ENCODE data around the gene MYEF2. TPM values are rescaled to one million over a fixed set of nuclear protein-coding genes. Genes with fewer than 3 reads are reported as not detected.

MYEF2 gene
- total RNA-seq, 8 experiments from 2014 or later, result 0.76 to 122 (median 78.5) TPM

- Histone ChIP-seq H3K4me3 (peak overlapping the region; percentile 63 to 96 (median 77)), H3K27ac (peak overlapping the region; percentile 97), H3K4me1 (replicated peaks in 1 of 2) (peaks cover 7 to 15% of the 10 kb centered on the region in 2 donors)
- ATAC-seq (replicated peaks in 6 of 8), result no peak
- 71 to 100% (median 88%) methylated on average over 1 of the region's 1 CpG; no CpG with 5 or more reads in 5 of the 10 experiments for WGBS, 10 experiments
- in situ Hi-C loops (cut with MboI; ENCODE audit: low pct_unique_long_range_greater_than_20kb in 2 of 9, low sequenced_read_pairs in 9 of 9, unreplicated experiment in 9 of 9), result no loop called here
Observed at GRCh38 chr15:48178648-48178931, 495 bp upstream of the MYEF2 start.

- H3K27ac ChIP-seq, result peak overlapping the region; percentile 97
- in situ Hi-C loops (cut with MboI; ENCODE audit: low pct_unique_long_range_greater_than_20kb in 2 of 9, low sequenced_read_pairs in 9 of 9, unreplicated experiment in 9 of 9), result no loop called here
- peaks cover 7 to 15% of the 10 kb centered on the region in 2 donors for H3K4me1 ChIP-seq (replicated peaks in 1 of 2)
- WGBS, 10 experiments, result 0 to 13% (median 2%) methylated on average over 1 to 10 of the region's 10 CpGs; no CpG with 5 or more reads in 2 of the 10 experiments
- peak overlapping the region; percentile 63 to 96 (median 77) for H3K4me3 ChIP-seq
- peak; percentile 56 to 75 (median 65) for ATAC-seq (replicated peaks in 6 of 8)
Observed at GRCh38 chr15:48177383-48177765, 721 bp downstream of the MYEF2 start.

GRCh38 chr15:48176957-48177356 is 1.1 kb downstream of the MYEF2 start:
- Histone ChIP-seq H3K27ac (peak overlapping the region; percentile 97), H3K4me1 (replicated peaks in 1 of 2) (peaks cover 7 to 15% of the 10 kb centered on the region in 2 donors), H3K4me3 (peak overlapping the region; percentile 63 to 96 (median 77))
- WGBS, 10 experiments, result 0 to 63% (median 49%) methylated on average over 1 to 2 of the region's 2 CpGs; no CpG with 5 or more reads in 2 of the 10 experiments
- in situ Hi-C loops (cut with MboI; ENCODE audit: low pct_unique_long_range_greater_than_20kb in 2 of 9, low sequenced_read_pairs in 9 of 9, unreplicated experiment in 9 of 9), result no loop called here
- no peak for ATAC-seq (replicated peaks in 6 of 8)

GRCh38 chr15:48176112-48176511 is 2.0 kb downstream of the MYEF2 start:
- Histone ChIP-seq H3K27ac (no peak overlapping the region), H3K4me3 (peak overlapping the region; percentile 63 to 96 (median 77)), H3K4me1 (replicated peaks in 1 of 2) (peaks cover 7 to 15% of the 10 kb centered on the region in 2 donors)
- ATAC-seq (replicated peaks in 6 of 8), result no peak
- 28 to 70% (median 54%) methylated on average over 2 to 4 of the region's 4 CpGs; no CpG with 5 or more reads in 1 of the 10 experiments for WGBS, 10 experiments
- in situ Hi-C loops (cut with MboI; ENCODE audit: low pct_unique_long_range_greater_than_20kb in 2 of 9, low sequenced_read_pairs in 9 of 9, unreplicated experiment in 9 of 9), result no loop called here

- no peak overlapping the region for H3K4me3 ChIP-seq
- ATAC-seq (replicated peaks in 6 of 8), result no peak
- WGBS, 10 experiments, result 39 to 100% (median 93%) methylated on average over 1 to 3 of the region's 3 CpGs
- peaks cover 7 to 15% of the 10 kb centered on the region in 2 donors for H3K4me1 ChIP-seq (replicated peaks in 1 of 2)
- no peak overlapping the region for H3K27ac ChIP-seq
- in situ Hi-C loops (cut with MboI; ENCODE audit: low pct_unique_long_range_greater_than_20kb in 2 of 9, low sequenced_read_pairs in 9 of 9, unreplicated experiment in 9 of 9), result no loop called here
Observed at GRCh38 chr15:48175126-48175525, 3.0 kb downstream of the MYEF2 start.

GRCh38 chr15:48170981-48171380 is 7.1 kb downstream of the MYEF2 start:
- Histone ChIP-seq H3K27ac (no peak overlapping the region), H3K4me3 (no peak overlapping the region), H3K4me1 (replicated peaks in 1 of 2) (peaks cover 2 to 9% of the 10 kb centered on the region in 2 donors)
- peak in 1 of 8 experiments; percentile 76 for ATAC-seq (replicated peaks in 6 of 8)
- in situ Hi-C loops (cut with MboI; ENCODE audit: low pct_unique_long_range_greater_than_20kb in 2 of 9, low sequenced_read_pairs in 9 of 9, unreplicated experiment in 9 of 9), result no loop called here
- 17 to 100% (median 56%) methylated on average over 1 of the region's 1 CpG; no CpG with 5 or more reads in 3 of the 10 experiments for WGBS, 10 experiments

GRCh38 chr15:48168616-48169015 is 9.5 kb downstream of the MYEF2 start:
- no peak for ATAC-seq (replicated peaks in 6 of 8)
- WGBS, 10 experiments, result 26 to 67% (median 59%) methylated on average over 3 of the region's 3 CpGs
- H3K27ac ChIP-seq, result no peak overlapping the region
- no peaks in the 10 kb centered on the region for H3K4me1 ChIP-seq (replicated peaks in 1 of 2)
- H3K4me3 ChIP-seq, result no peak overlapping the region
- in situ Hi-C loops (cut with MboI; ENCODE audit: low pct_unique_long_range_greater_than_20kb in 2 of 9, low sequenced_read_pairs in 9 of 9, unreplicated experiment in 9 of 9), result no loop called here

GRCh38 chr15:48153526-48153925 is 24.6 kb downstream of the MYEF2 start:
- H3K4me1 ChIP-seq (replicated peaks in 1 of 2), result no peaks in the 10 kb centered on the region
- H3K27ac ChIP-seq, result no peak overlapping the region
- in situ Hi-C loops (cut with MboI; ENCODE audit: low pct_unique_long_range_greater_than_20kb in 2 of 9, low sequenced_read_pairs in 9 of 9, unreplicated experiment in 9 of 9), result no loop called here
- WGBS, 10 experiments, result 50 to 100% (median 96%) methylated on average over 1 to 2 of the region's 2 CpGs; no CpG with 5 or more reads in 4 of the 10 experiments
- ATAC-seq (replicated peaks in 6 of 8), result no peak
- no peak overlapping the region for H3K4me3 ChIP-seq

- Histone ChIP-seq H3K4me1 (replicated peaks in 1 of 2) (peaks cover 3 to 11% of the 10 kb centered on the region in 2 donors), H3K4me3 (no peak overlapping the region), H3K27ac (no peak overlapping the region)
- in situ Hi-C loops (cut with MboI; ENCODE audit: low pct_unique_long_range_greater_than_20kb in 2 of 9, low sequenced_read_pairs in 9 of 9, unreplicated experiment in 9 of 9), result no loop called here
- WGBS, 10 experiments, result 0 to 95% (median 54%) methylated on average over 3 to 4 of the region's 4 CpGs
- ATAC-seq (replicated peaks in 6 of 8), result no peak
Observed at GRCh38 chr15:48149858-48150257, 28.2 kb downstream of the MYEF2 start.

GRCh38 chr15:48147358-48147757 is 30.7 kb downstream of the MYEF2 start:
- in situ Hi-C loops (cut with MboI; ENCODE audit: low pct_unique_long_range_greater_than_20kb in 2 of 9, low sequenced_read_pairs in 9 of 9, unreplicated experiment in 9 of 9), result no loop called here
- no peak overlapping the region for H3K27ac ChIP-seq
- H3K4me1 ChIP-seq (replicated peaks in 1 of 2), result peaks cover 3 to 11% of the 10 kb centered on the region in 2 donors
- no peak for ATAC-seq (replicated peaks in 6 of 8)
- H3K4me3 ChIP-seq, result no peak overlapping the region

GRCh38 chr15:48145923-48146322 is 32.2 kb downstream of the MYEF2 start:
- peak in 1 of 8 experiments; percentile 32 for ATAC-seq (replicated peaks in 6 of 8)
- no peak overlapping the region for H3K4me3 ChIP-seq
- no peak overlapping the region for H3K27ac ChIP-seq
- in situ Hi-C loops (cut with MboI; ENCODE audit: low pct_unique_long_range_greater_than_20kb in 2 of 9, low sequenced_read_pairs in 9 of 9, unreplicated experiment in 9 of 9), result no loop called here
- peaks cover 3 to 11% of the 10 kb centered on the region in 2 donors for H3K4me1 ChIP-seq (replicated peaks in 1 of 2)

GRCh38 chr15:48144889-48145288 is 33.2 kb downstream of the MYEF2 start:
- ATAC-seq (replicated peaks in 6 of 8), result no peak
- in situ Hi-C loops (cut with MboI; ENCODE audit: low pct_unique_long_range_greater_than_20kb in 2 of 9, low sequenced_read_pairs in 9 of 9, unreplicated experiment in 9 of 9), result no loop called here
- WGBS, 10 experiments, result 17 to 91% (median 70%) methylated on average over 1 of the region's 1 CpG; no CpG with 5 or more reads in 2 of the 10 experiments
- H3K4me3 ChIP-seq, result no peak overlapping the region
- H3K4me1 ChIP-seq (replicated peaks in 1 of 2), result peaks cover 3 to 11% of the 10 kb centered on the region in 2 donors
- H3K27ac ChIP-seq, result no peak overlapping the region

- in situ Hi-C loops (cut with MboI; ENCODE audit: low pct_unique_long_range_greater_than_20kb in 2 of 9, low sequenced_read_pairs in 9 of 9, unreplicated experiment in 9 of 9), result no loop called here
- 60 to 100% (median 90%) methylated on average over 1 of the region's 1 CpG; no CpG with 5 or more reads in 1 of the 10 experiments for WGBS, 10 experiments
- Histone ChIP-seq H3K27ac (no peak overlapping the region), H3K4me3 (no peak overlapping the region), H3K4me1 (replicated peaks in 1 of 2) (peaks cover 3 to 11% of the 10 kb centered on the region in 2 donors)
- ATAC-seq (replicated peaks in 6 of 8), result peak in 1 of 8 experiments; percentile 20
Observed at GRCh38 chr15:48143856-48144255, 34.2 kb downstream of the MYEF2 start.

- in situ Hi-C loops (cut with MboI; ENCODE audit: low pct_unique_long_range_greater_than_20kb in 2 of 9, low sequenced_read_pairs in 9 of 9, unreplicated experiment in 9 of 9), result no loop called here
- Histone ChIP-seq H3K27ac (no peak overlapping the region), H3K4me3 (no peak overlapping the region), H3K4me1 (replicated peaks in 1 of 2) (no peaks in the 10 kb centered on the region)
- ATAC-seq (replicated peaks in 6 of 8), result no peak
- 20 to 100% (median 92%) methylated on average over 1 to 6 of the region's 6 CpGs; no CpG with 5 or more reads in 1 of the 10 experiments for WGBS, 10 experiments
Observed at GRCh38 chr15:48132874-48133273, 45.2 kb downstream of the MYEF2 start.
